HCT116 (cell line): ENCODE results near the gene PCGF2. TPM values are rescaled to one million over a fixed set of nuclear protein-coding genes. Genes with fewer than 3 reads are reported as not detected.

ENCODE experiments used
- ATAC-seq: fragments of 200-7000 bp; cut with Tn5 transposase; 2 replicates; pipeline ENCODE4 v1.9.1; 2020; ENCODE audit warnings: mild to moderate bottlenecking, moderate library complexity
- BruUV-seq: library from RNA; stranded (reverse); fragments of 400-500 nt; replicated peaks from 2 replicates; lab custom pipeline; 2021; lab: Mats Ljungman, UMichigan
- CTCF ChIA-PET: fragments of 300-600 bp; sonication (Branson Sonifier 250); formaldehyde crosslinking; loops from one replicate; lab custom pipeline; 2021; ENCODE audit warnings: antibody characterized with exemption; lab: Charles Lee
- POLR2A ChIA-PET: fragments of 300-600, 350-600 bp; sonication (Branson Sonifier 250); formaldehyde crosslinking; loops from one replicate; lab custom pipeline; 2021; ENCODE audit warnings: antibody characterized with exemption; lab: Charles Lee
- RAD21 ChIA-PET, 2 experiments: fragments of 300-600 bp; sonication (Branson Sonifier 250); formaldehyde crosslinking; loops; one replicate each; lab custom pipeline; 2023; ENCODE audit warnings: low total read pairs in 2 of 2; ENCODE audit not compliant: uncharacterized antibody in 2 of 2, unreplicated experiment in 2 of 2, low non-redundant PET in 1 of 2; lab: Charles Lee
- DNase-seq: peaks from one replicate; pipeline ENCODE4 v3.0.0-alpha.2; 2010; ENCODE audit warnings: low read depth, low spot score
- H2AFZ ChIP-seq: fragments of 200-600 bp; shearing (Covaris generic), sonication (generic); 2 replicates; pipeline ENCODE4 v1.6.1; 2017; ENCODE audit warnings: low read depth, mixed run types, mixed read lengths, antibody characterized with exemption, low read length; ENCODE audit not compliant: poor library complexity, severe bottlenecking
- H3K27ac ChIP-seq: 2 replicates; pipeline ENCODE4 v1.5.1; 2012; ENCODE audit warnings: low read depth, low read length
- H3K27me3 ChIP-seq: fragments of 200-600 bp; sonication (generic); 2 replicates; pipeline ENCODE4 v1.6.1; 2016; ENCODE audit warnings: mixed run types, low read length, mixed read lengths; ENCODE audit not compliant: insufficient read depth
- H3K36me3 ChIP-seq, 2 experiments: fragments of 200-500 bp in 1 of 2; fragments of 200-600 bp in 1 of 2; sonication (Bioruptor generic) in 1 of 2; sonication (generic) in 1 of 2; 2 replicates each; pipeline versions ENCODE4 v1.5.1 to v1.6.1; 2014 to 2016; ENCODE audit warnings: low read length in 2 of 2, inconsistent platforms in 1 of 2, mixed read lengths in 1 of 2, mixed run types in 1 of 2; ENCODE audit not compliant: insufficient read depth in 2 of 2, control insufficient read depth in 1 of 2
- H3K4me1 ChIP-seq, 2 experiments: fragments of 200-600 bp in 1 of 2; sonication (generic) in 1 of 2; 2 replicates each; pipeline versions ENCODE4 v1.5.1 to v1.6.1; 2012 to 2017; ENCODE audit warnings: low read length in 2 of 2, inconsistent platforms in 1 of 2, mild to moderate bottlenecking in 1 of 2, mixed read lengths in 1 of 2, mixed run types in 1 of 2, moderate library complexity in 1 of 2; ENCODE audit not compliant: insufficient read depth in 2 of 2, control insufficient read depth in 1 of 2
- H3K4me2 ChIP-seq: fragments of 200-600 bp; sonication (generic); 2 replicates; pipeline ENCODE4 v1.6.1; 2017; ENCODE audit warnings: mixed run types, low read length, mixed read lengths
- H3K4me3 ChIP-seq, 2 experiments: fragments of 200-600 bp in 1 of 2; sonication (generic) in 1 of 2; replicated peaks in 1 of 2; 2 replicates each; pipeline ENCODE4 v1.5.1; 2011 to 2016; ENCODE audit warnings: low read length in 2 of 2, control low read depth in 1 of 2, low read depth in 1 of 2, mild to moderate bottlenecking in 1 of 2, mixed read lengths in 1 of 2, mixed run types in 1 of 2
- H3K79me2 ChIP-seq: fragments of 200-600 bp; sonication (generic); 2 replicates; pipeline ENCODE4 v1.6.1; 2017; ENCODE audit warnings: mild to moderate bottlenecking, mixed run types, low read length, moderate library complexity, mixed read lengths; ENCODE audit not compliant: insufficient read depth
- H3K9ac ChIP-seq: fragments of 200-600 bp; sonication (generic); 2 replicates; pipeline ENCODE4 v1.6.1; 2016; ENCODE audit warnings: low read length, mixed read lengths
- H3K9me2 ChIP-seq: fragments of 200-600 bp; sonication (generic), shearing (Covaris generic); 2 replicates; pipeline ENCODE4 v1.6.1; 2017; ENCODE audit warnings: mixed run types, mild to moderate bottlenecking, moderate library complexity; ENCODE audit not compliant: insufficient read depth
- H3K9me3 ChIP-seq, 2 experiments: fragments of 200-500 bp in 1 of 2; fragments of 200-600 bp in 1 of 2; sonication (Bioruptor generic) in 1 of 2; sonication (generic) in 1 of 2; 2 replicates each; pipeline ENCODE4 v1.6.1; 2014 to 2017; ENCODE audit warnings: low read length in 2 of 2, mixed read lengths in 2 of 2, inconsistent platforms in 1 of 2, low read depth in 1 of 2, mild to moderate bottlenecking in 1 of 2, mixed run types in 1 of 2, moderate library complexity in 1 of 2; ENCODE audit not compliant: control insufficient read depth in 1 of 2, insufficient read depth in 1 of 2
- H4K20me1 ChIP-seq: fragments of 200-600 bp; sonication (generic), shearing (Covaris generic); 2 replicates; pipeline ENCODE4 v1.6.1; 2017; ENCODE audit warnings: mixed run types, mild to moderate bottlenecking, moderate library complexity; ENCODE audit not compliant: insufficient read depth
- CBX3 ChIP-seq: IDR thresholded peaks from 2 replicates; pipeline ENCODE4 v1.6.1; 2012; ENCODE audit warnings: low read depth
- CEBPB ChIP-seq: IDR thresholded peaks from 2 replicates; pipeline ENCODE4 v1.6.1; 2012; ENCODE audit warnings: low read depth
- CTCF ChIP-seq, 3 experiments: fragments of 200-600 bp in 1 of 3; sonication (generic) in 1 of 3; IDR thresholded peaks in 2 of 3; conservative IDR thresholded peaks in 1 of 3; 2 replicates each; pipeline ENCODE4 v1.5.1; 2012 to 2017; ENCODE audit warnings: low read depth in 2 of 3, low read length in 2 of 3, antibody characterized with exemption in 1 of 3, borderline replicate concordance in 1 of 3, control low read depth in 1 of 3, mild to moderate bottlenecking in 1 of 3, mixed read lengths in 1 of 3, mixed run types in 1 of 3, moderate library complexity in 1 of 3; ENCODE audit not compliant: insufficient read depth in 1 of 3
- EGR1 ChIP-seq: IDR thresholded peaks from 2 replicates; pipeline ENCODE4 v1.6.1; 2012; ENCODE audit warnings: low read depth
- EZH2 ChIP-seq: fragments of 200-600 bp; sonication (generic); IDR thresholded peaks from 2 replicates; pipeline ENCODE4 v1.6.1; 2017; ENCODE audit warnings: antibody characterized with exemption, mixed run types
- EZH2phosphoT487 ChIP-seq: fragments of 200-600 bp; IDR thresholded peaks from 2 replicates; pipeline ENCODE4 v1.6.1; 2018; ENCODE audit warnings: antibody characterized with exemption, borderline replicate concordance
- JUND ChIP-seq: IDR thresholded peaks from 2 replicates; pipeline ENCODE4 v1.6.1; 2012
- MAX ChIP-seq: IDR thresholded peaks from 2 replicates; pipeline ENCODE4 v1.6.1; 2012
- POLR2A ChIP-seq: IDR thresholded peaks from 2 replicates; pipeline ENCODE4 v1.7.0; 2011; ENCODE audit warnings: borderline replicate concordance; ENCODE audit not compliant: insufficient read depth, insufficient read length; ENCODE audit errors: extremely low read depth
- POLR2AphosphoS5 ChIP-seq: IDR thresholded peaks from 2 replicates; pipeline ENCODE4 v1.6.1; 2011; ENCODE audit warnings: mild to moderate bottlenecking, low read depth, low read length, moderate library complexity
- REST ChIP-seq: IDR thresholded peaks from 2 replicates; pipeline ENCODE4 v1.6.1; 2012; ENCODE audit warnings: low read depth
- SIN3A ChIP-seq: IDR thresholded peaks from 2 replicates; pipeline ENCODE4 v1.6.1; 2012; ENCODE audit warnings: low read depth
- SP1 ChIP-seq: IDR thresholded peaks from 2 replicates; pipeline ENCODE4 v1.6.1; 2012; ENCODE audit warnings: low read depth
- SRF ChIP-seq: IDR thresholded peaks from 2 replicates; pipeline ENCODE4 v1.6.1; 2012; ENCODE audit warnings: low read depth
- TCF7L2 ChIP-seq: IDR thresholded peaks from 2 replicates; pipeline ENCODE4 v1.7.0; 2011; ENCODE audit warnings: borderline replicate concordance, inconsistent platforms; ENCODE audit not compliant: insufficient read depth, insufficient read length; ENCODE audit errors: extremely low read depth
- YY1 ChIP-seq: IDR thresholded peaks from 2 replicates; pipeline ENCODE4 v1.6.1; 2011; ENCODE audit warnings: low read length, low read depth, moderate library complexity, mild to moderate bottlenecking; ENCODE audit not compliant: insufficient replicate concordance; ENCODE audit errors: extremely low read depth
- ZFX ChIP-seq: fragments of 450-650 bp; IDR thresholded peaks from 2 replicates; pipeline ENCODE4 v1.6.1; 2017
- ZNF274 ChIP-seq: fragments of 200-500 bp; sonication (Bioruptor generic); IDR thresholded peaks from 2 replicates; pipeline ENCODE4 v1.6.1; 2014; ENCODE audit warnings: mild to moderate bottlenecking, low read depth, low read length, inconsistent platforms
- intact Hi-C: fragments of 100-400 bp; cut with micrococcal nuclease; formaldehyde crosslinking; loops from 2 replicates; pipeline ENCODE4 v1.10.0; 2022
- total RNA-seq: library from RNA; stranded (reverse); gene quantifications from one replicate; pipeline ENCODE4 v1.2.1, GENCODE V29; 2021; ENCODE audit not compliant: unreplicated experiment

Gene PCGF2
- total RNA-seq, 1 experiment from 2014 or later, result 64.6 TPM

GRCh38 chr17:38741921-38742410 lies 6.2 kb downstream of the PCGF2 start:
- no peaks in the 10 kb centered on the region for H3K9me2 ChIP-seq
- H2AFZ ChIP-seq, result no peak overlapping the region
- POLR2A ChIA-PET, result no interaction called here
- H3K9me3 ChIP-seq, result no peaks in the 10 kb centered on the region
- H3K4me3 ChIP-seq, result no peak overlapping the region
- H3K27me3 ChIP-seq, result no peaks in the 10 kb centered on the region
- H3K4me1 ChIP-seq, result peaks cover 21 to 29% of the 10 kb centered on the region in 2 experiments
- no peaks in the 10 kb centered on the region for H4K20me1 ChIP-seq
- TF ChIP-seq YY1, result no peak
- TF ChIP-seq CBX3, result no peak
- no peak for TF ChIP-seq SIN3A
- TF ChIP-seq POLR2AphosphoS5, result no peak
- TF ChIP-seq REST, result no peak
- TF ChIP-seq MAX, result no peak
- no peak for TF ChIP-seq SRF
- no peak for TF ChIP-seq SP1
- TF ChIP-seq EZH2phosphoT487, result no peak
- TF ChIP-seq CTCF (IDR thresholded peaks at IDR 0.05 in 2 of 3, conservative IDR thresholded peaks at IDR 0.05 in 1 of 3; ENCODE audit: borderline replicate concordance in 1 of 3, insufficient read depth in 1 of 3, low read depth in 2 of 3, low read length in 2 of 3), result no peak
- no peak for TF ChIP-seq TCF7L2
- TF ChIP-seq ZNF274, result no peak
- TF ChIP-seq POLR2A, result no peak
- TF ChIP-seq JUND, result no peak
- TF ChIP-seq EGR1, result no peak
- TF ChIP-seq EZH2, result no peak
- no peak for TF ChIP-seq ZFX
- no peak for TF ChIP-seq CEBPB
- TF ChIP-seq, all 23 proteins: peak for 0
- ChIA-PET RAD21 (no interaction called here), CTCF (no interaction called here)
- no peak overlapping the region for H3K27ac ChIP-seq
- no TSS peak for BruUV-seq
- intact Hi-C loops, result no loop called here
- H3K4me2 ChIP-seq, result no peak overlapping the region
- DNase-seq, result no peak
- no peak overlapping the region for H3K9ac ChIP-seq
- peaks cover 13 to 16% of the 10 kb centered on the region in 2 experiments; a peak in 3 of 4 replicates for H3K36me3 ChIP-seq
- H3K79me2 ChIP-seq, result peaks cover 64% of the 10 kb centered on the region
- ATAC-seq, result no peak
